ENCODE data around the gene CYP17A1. TPM values are rescaled to one million over a fixed set of nuclear protein-coding genes. Genes with fewer than 3 reads are reported as not detected.

The CYP17A1 gene
- total RNA-seq, 3 donors from 2014 or later (not counting 1 experiment from before 2014, with no cell fraction given), result not detected

DNA sequence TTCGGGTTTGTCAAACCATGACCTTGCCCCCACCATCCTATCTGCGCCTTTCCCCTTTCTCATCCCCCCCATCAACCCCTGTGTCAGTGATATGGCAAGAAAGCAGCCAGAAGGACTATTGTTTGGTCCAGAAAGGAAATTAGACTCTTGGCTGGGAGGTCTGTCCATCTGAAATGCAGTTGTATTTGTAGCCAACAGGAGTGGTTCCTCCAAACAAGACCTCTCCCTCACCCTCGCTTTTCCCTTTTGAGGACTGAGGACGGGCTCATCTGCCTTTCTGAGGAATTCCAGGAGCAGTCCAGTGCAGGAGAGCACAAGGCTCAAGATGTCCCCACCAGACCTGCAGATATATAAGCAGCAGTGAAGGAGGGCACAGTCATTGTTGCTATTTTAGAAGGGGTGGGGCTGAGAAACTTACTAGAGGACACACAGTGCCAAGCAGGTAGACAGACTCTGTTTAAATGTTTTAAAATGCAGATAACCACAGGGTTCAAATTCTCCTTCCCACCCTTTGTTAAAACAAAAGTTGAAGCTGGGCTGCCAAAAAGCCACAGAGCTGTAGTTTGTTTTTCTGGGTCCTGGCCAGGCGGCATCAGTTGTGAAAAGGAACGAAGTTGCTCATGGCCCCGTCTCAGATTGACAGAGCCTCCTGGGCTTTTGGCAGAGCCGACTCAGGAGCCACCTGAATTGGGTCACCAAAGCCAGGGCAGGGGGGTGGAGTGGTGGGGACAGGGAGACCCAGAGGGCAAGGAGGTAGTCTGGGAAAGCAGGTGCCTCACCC is 37.3 kb downstream of the CYP17A1 start:
- no peak for ATAC-seq
- H3K27me3 ChIP-seq (ENCODE audit: control insufficient read depth, insufficient read depth, low read length), result no peaks in the 10 kb centered on the region
- Mint-ChIP-seq H3K4me1 (peaks cover 59 to 61% of the 10 kb centered on the region in 2 donors), H3K4me3 (no peak overlapping the region), H3K27me3 (ENCODE audit: low read depth in 2 of 2) (no peaks in the 10 kb centered on the region), H3K27ac (peak overlapping the region in 1 of 2 donors; percentile 75), H3K36me3 (no peaks in the 10 kb centered on the region), H3K9me3 (no peaks in the 10 kb centered on the region)
- H3K4me3 ChIP-seq (ENCODE audit: low read length), result no peak overlapping the region
- H3K36me3 ChIP-seq (ENCODE audit: control insufficient read depth, insufficient read depth, low read length), result peaks cover 37% of the 10 kb centered on the region
- DNase-seq, result no peak
- peaks cover 47% of the 10 kb centered on the region for H3K4me1 ChIP-seq (ENCODE audit: control insufficient read depth, insufficient read depth, low read length)
- H3K9me3 ChIP-seq (ENCODE audit: control insufficient read depth, insufficient read depth, low read length), result no peaks in the 10 kb centered on the region
- WGBS (ENCODE audit: insufficient coverage), result 90% methylated on average over 8 of the region's 8 CpGs
- H3K27ac ChIP-seq (ENCODE audit: low read length), result no peak overlapping the region
- TF ChIP-seq, protein P1, sequence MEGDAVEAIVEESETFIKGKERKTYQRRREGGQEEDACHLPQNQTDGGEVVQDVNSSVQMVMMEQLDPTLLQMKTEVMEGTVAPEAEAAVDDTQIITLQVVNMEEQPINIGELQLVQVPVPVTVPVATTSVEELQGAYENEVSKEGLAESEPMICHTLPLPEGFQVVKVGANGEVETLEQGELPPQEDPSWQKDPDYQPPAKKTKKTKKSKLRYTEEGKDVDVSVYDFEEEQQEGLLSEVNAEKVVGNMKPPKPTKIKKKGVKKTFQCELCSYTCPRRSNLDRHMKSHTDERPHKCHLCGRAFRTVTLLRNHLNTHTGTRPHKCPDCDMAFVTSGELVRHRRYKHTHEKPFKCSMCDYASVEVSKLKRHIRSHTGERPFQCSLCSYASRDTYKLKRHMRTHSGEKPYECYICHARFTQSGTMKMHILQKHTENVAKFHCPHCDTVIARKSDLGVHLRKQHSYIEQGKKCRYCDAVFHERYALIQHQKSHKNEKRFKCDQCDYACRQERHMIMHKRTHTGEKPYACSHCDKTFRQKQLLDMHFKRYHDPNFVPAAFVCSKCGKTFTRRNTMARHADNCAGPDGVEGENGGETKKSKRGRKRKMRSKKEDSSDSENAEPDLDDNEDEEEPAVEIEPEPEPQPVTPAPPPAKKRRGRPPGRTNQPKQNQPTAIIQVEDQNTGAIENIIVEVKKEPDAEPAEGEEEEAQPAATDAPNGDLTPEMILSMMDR (IDR thresholded peaks at IDR 0.05), result no peak
- intact Hi-C loops (cut with micrococcal nuclease), result no loop called here

DNA sequence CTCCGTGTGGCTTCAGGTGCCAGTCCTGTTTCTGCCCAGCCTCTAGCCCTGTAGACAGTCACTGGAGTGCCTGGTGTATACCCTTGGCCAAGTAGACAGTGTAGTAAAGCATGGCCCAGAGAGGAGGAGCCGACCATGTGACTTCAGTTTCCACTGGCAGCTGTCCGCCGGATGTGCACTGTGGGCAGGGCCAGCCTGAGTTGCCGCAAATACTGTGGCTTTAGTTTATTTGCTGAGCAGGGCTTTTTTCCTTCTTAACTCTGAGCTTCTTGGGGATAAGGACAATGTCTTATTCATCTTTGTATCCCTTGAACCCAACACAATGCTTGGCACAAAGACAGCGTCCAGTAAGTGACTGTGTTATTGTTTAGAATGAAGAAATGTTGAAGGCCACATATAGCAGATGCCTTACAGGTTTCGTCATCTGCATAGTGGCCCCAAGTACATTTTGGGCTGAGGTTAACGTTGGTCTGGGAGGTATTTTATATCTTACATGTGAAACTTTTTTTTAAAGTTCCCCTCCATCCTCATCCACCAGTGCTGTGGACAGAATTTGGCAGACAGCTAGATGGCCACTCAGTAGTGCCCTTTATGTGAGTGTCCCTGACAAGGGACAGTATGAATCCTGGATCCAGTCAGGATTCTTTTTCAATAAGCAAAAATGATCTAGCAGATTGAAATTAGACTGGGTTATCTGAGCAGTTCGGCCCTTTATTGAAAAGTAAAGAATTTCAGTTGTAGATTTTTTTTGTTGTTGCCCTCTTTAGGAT is 40.6 kb downstream of the CYP17A1 start:
- ATAC-seq (peak; percentile 96 to 99 (median 98)), DNase-seq (peak; percentile 45 to 68)
- peak overlapping the region; percentile 5 for H3K4me3 ChIP-seq (ENCODE audit: low read length)
- H3K9me3 ChIP-seq (ENCODE audit: control insufficient read depth, insufficient read depth, low read length), result no peaks in the 10 kb centered on the region
- Mint-ChIP-seq H3K27me3 (ENCODE audit: low read depth in 2 of 2) (no peaks in the 10 kb centered on the region), H3K4me1 (peaks cover 44 to 60% of the 10 kb centered on the region in 2 donors), H3K36me3 (no peaks in the 10 kb centered on the region), H3K9me3 (no peaks in the 10 kb centered on the region), H3K27ac (peak overlapping the region; percentile 90 to 91), H3K4me3 (peak overlapping the region; percentile 75)
- peak overlapping the region; percentile 75 for H3K27ac ChIP-seq (ENCODE audit: low read length)
- H3K36me3 ChIP-seq (ENCODE audit: control insufficient read depth, insufficient read depth, low read length), result peaks cover 33% of the 10 kb centered on the region
- WGBS (ENCODE audit: insufficient coverage), result 23% methylated on average over 8 of the region's 9 CpGs
- no peaks in the 10 kb centered on the region for H3K27me3 ChIP-seq (ENCODE audit: control insufficient read depth, insufficient read depth, low read length)
- TF ChIP-seq, protein P1 (IDR thresholded peaks at IDR 0.05), result no peak
- H3K4me1 ChIP-seq (ENCODE audit: control insufficient read depth, insufficient read depth, low read length), result peaks cover 42% of the 10 kb centered on the region
- intact Hi-C loops (cut with micrococcal nuclease), result no loop called here

DNA sequence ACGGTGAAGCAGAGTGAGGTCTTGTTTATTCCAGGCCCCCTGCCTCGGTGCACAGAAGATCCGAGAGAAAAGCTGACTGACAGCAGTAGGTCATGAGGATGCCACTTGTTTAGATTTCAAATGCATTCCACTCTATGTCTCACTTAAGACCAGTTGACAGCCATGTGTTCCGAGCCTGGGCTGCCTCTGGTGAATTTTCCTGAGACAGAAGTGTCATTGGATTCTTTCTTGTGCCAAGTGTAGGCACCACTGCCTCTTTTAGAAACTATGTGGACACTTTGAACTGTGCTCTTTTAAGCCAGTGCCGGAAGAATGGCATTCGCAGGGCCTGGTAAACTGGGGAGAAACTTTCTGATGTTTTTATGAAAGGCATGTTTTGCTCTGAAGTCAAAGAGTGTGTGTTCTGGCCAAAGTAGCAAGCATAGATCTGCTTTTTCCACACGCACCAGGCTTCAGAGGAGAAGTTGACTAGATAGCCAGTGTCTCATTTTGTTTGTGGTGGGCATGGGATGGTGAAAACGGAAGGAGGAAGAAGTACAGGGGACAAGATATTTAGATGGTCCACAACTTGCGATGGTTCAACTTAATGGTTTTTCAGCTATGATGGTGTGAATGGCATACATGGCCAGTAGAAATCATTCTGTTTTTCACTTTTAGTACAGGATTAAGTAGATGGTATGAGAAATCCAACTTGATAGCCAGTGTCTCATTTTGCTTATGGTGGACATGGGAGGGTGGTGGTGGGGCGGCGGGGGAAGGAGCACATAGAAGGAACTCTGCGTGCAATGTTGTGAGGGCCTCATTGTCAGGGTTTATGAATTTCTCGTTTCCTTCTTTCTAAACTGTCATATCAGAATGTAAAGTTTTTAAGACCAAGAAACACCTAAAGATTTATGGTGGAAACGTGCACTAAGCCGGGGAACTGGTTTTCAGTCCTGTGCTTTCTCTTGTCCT is 41.5 kb downstream of the CYP17A1 start:
- WGBS (ENCODE audit: insufficient coverage), result 52% methylated on average over 15 of the region's 15 CpGs
- Histone ChIP-seq H3K27me3 (ENCODE audit: control insufficient read depth, insufficient read depth, low read length) (no peaks in the 10 kb centered on the region), H3K4me3 (ENCODE audit: low read length) (no peak overlapping the region), H3K27ac (ENCODE audit: low read length) (peak overlapping the region; percentile 75), H3K9me3 (ENCODE audit: control insufficient read depth, insufficient read depth, low read length) (no peaks in the 10 kb centered on the region), H3K36me3 (ENCODE audit: control insufficient read depth, insufficient read depth, low read length) (peaks cover 29% of the 10 kb centered on the region), H3K4me1 (ENCODE audit: control insufficient read depth, insufficient read depth, low read length) (peaks cover 42% of the 10 kb centered on the region)
- Mint-ChIP-seq H3K4me1 (peaks cover 37 to 52% of the 10 kb centered on the region in 2 donors), H3K27me3 (ENCODE audit: low read depth in 2 of 2) (no peaks in the 10 kb centered on the region), H3K36me3 (no peaks in the 10 kb centered on the region), H3K27ac (peak overlapping the region; percentile 90 to 91), H3K9me3 (no peaks in the 10 kb centered on the region), H3K4me3 (peak overlapping the region; percentile 75)
- peak in 1 of 3 donors; percentile 16 for ATAC-seq
- TF ChIP-seq, protein P1 (IDR thresholded peaks at IDR 0.05), result no peak
- intact Hi-C loops (cut with micrococcal nuclease), result no loop called here
- DNase-seq, result no peak
